Osteocyte (in vitro differentiated cells): ENCODE data around the gene ARL8B. TPM values are rescaled to one million over a fixed set of nuclear protein-coding genes. Genes with fewer than 3 reads are reported as not detected.
A peak's percentile ranks its signal among the peaks of the same experiment; 100 is the strongest.
"Not testable (repeated sequence)": the region's sequence is repeated elsewhere in the genome, so short reads cannot be mapped to it uniquely, and the experiment has no call there.

Source experiments
- DNase-seq: peaks from one replicate; pipeline ENCODE4 v3.0.0; 2021; ENCODE audit warnings: mixed read lengths; ENCODE audit not compliant: unreplicated experiment; ENCODE audit errors: extremely low spot score
- H3K27ac Mint-ChIP-seq: one replicate; pipeline ENCODE4 v1.8.0; 2021; ENCODE audit warnings: mild to moderate bottlenecking, mixed read lengths; ENCODE audit not compliant: unreplicated experiment
- H3K27me3 Mint-ChIP-seq: one replicate; pipeline ENCODE4 v1.8.0; 2021; ENCODE audit warnings: mixed read lengths; ENCODE audit not compliant: unreplicated experiment
- H3K36me3 Mint-ChIP-seq: one replicate; pipeline ENCODE4 v1.8.0; 2021; ENCODE audit warnings: mixed read lengths; ENCODE audit not compliant: unreplicated experiment
- H3K4me1 Mint-ChIP-seq: one replicate; pipeline ENCODE4 v1.8.0; 2021; ENCODE audit warnings: mixed read lengths; ENCODE audit not compliant: unreplicated experiment
- H3K4me3 Mint-ChIP-seq: one replicate; pipeline ENCODE4 v1.8.0; 2021; ENCODE audit warnings: mild to moderate bottlenecking, moderate library complexity, mixed read lengths; ENCODE audit not compliant: unreplicated experiment
- H3K9me3 Mint-ChIP-seq: one replicate; pipeline ENCODE4 v1.8.0; 2021; ENCODE audit warnings: mixed read lengths; ENCODE audit not compliant: unreplicated experiment
- CTCF ChIP-seq: fragments of 200-600 bp; sonication (generic); IDR thresholded peaks from 2 replicates; pipeline ENCODE4 v1.5.0; 2021; ENCODE audit warnings: antibody characterized with exemption, mild to moderate bottlenecking, moderate library complexity
- total RNA-seq: library from RNA; stranded (reverse); gene quantifications from 2 replicates; pipeline ENCODE4 v1.2.1, GENCODE V29; 2021

Gene ARL8B
- total RNA-seq, 1 donor from 2014 or later = 86.0 TPM

DNA sequence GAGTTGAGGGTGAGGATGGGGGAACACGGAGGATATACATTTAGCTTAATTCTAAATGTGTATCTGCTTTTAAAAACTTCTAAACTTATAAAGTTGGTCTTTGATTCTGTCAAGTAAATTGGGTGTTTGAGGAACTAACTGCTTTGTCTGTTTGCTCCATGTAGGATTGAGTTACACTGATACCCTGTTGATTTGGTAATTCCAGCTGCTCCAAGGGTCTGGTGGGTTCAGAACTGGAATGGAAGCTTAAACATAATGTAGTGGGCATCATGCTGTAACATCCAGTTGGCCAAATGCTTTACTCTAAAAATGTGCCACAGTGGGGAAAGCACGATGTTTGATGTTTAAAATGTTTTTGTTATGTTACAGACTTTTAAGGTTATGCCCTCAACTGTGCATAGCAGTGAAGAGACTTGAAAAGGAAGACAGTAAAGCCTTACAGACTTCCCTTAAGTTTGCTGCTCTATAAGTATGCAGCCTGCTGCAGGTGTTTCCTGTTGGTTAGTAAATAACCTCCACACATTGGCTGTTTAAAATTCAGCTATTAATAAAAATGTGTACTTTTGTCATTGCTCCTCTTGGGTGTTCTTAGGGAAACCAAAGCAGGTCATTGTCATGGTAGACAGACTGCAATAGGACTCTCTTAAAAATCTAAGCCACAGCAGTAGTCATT is 59.5 kb downstream of the ARL8B start:
- peaks cover 3% of the 10 kb centered on the region for H3K4me1 Mint-ChIP-seq
- no peak for TF ChIP-seq CTCF
- H3K36me3 Mint-ChIP-seq = peaks cover 43% of the 10 kb centered on the region
- no peaks in the 10 kb centered on the region for H3K27me3 Mint-ChIP-seq
- no peak overlapping the region for H3K27ac Mint-ChIP-seq
- no peak for DNase-seq
- H3K9me3 Mint-ChIP-seq = no peaks in the 10 kb centered on the region
- H3K4me3 Mint-ChIP-seq = no peak overlapping the region

- not testable (repeated sequence) for DNase-seq, H3K27me3 Mint-ChIP-seq, H3K4me3 Mint-ChIP-seq, H3K4me1 Mint-ChIP-seq, H3K27ac Mint-ChIP-seq, H3K9me3 Mint-ChIP-seq
- peaks cover 29% of the 10 kb centered on the region for H3K36me3 Mint-ChIP-seq
These were observed 61.6 kb downstream of the ARL8B start for GRCh38 chr3:5183714-5184113.

GRCh38 chr3:5184499-5184898 is 62.4 kb downstream of the ARL8B start:
- Mint-ChIP-seq H3K27me3 (no peaks in the 10 kb centered on the region), H3K9me3 (no peaks in the 10 kb centered on the region), H3K4me1 (peaks cover 15% of the 10 kb centered on the region), H3K36me3 (peaks cover 23% of the 10 kb centered on the region), H3K27ac (no peak overlapping the region), H3K4me3 (no peak overlapping the region)
- no peak for DNase-seq
- TF ChIP-seq CTCF = no peak

DNA sequence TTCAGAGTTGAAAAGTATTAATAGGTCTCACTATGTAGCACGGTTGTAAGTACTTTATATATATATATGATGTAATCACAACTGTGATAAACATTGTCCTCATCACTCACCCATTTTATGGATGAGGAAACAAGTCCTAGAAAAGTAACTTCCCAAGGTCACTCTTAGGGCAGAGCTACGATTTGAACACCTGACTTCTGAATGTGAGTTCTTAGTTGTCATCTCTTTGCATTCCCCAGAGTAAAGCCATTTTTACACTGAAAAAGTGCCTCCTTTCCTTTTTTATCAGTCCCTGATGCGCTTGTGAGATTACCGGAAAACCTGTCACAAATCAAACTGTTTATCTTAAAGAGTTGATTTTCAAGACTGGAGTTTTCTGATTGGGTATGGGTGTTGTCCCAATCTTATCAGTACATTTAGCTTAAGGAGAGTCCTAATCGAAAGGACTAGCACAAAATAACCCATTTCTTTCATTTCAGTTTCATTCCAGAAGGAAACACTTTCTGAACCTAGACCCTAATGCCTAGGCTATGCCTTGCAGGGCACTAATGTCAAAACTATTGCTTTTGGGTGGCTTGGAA is 63.1 kb downstream of the ARL8B start:
- H3K27ac Mint-ChIP-seq = no peak overlapping the region

GRCh38 chr3:5186089-5186857 is 64.2 kb downstream of the ARL8B start:
- peak overlapping the region; percentile 94 for H3K27ac Mint-ChIP-seq
- peaks cover 26% of the 10 kb centered on the region for H3K4me1 Mint-ChIP-seq
- no peaks in the 10 kb centered on the region for H3K9me3 Mint-ChIP-seq
- H3K27me3 Mint-ChIP-seq = no peaks in the 10 kb centered on the region
- H3K36me3 Mint-ChIP-seq = peaks cover 14% of the 10 kb centered on the region
- DNase-seq = no peak
- H3K4me3 Mint-ChIP-seq = peak overlapping the region; percentile 94
- TF ChIP-seq CTCF = no peak

More for the DNA sequence above, 63.1 kb downstream of the ARL8B start:
- Mint-ChIP-seq H3K9me3 (no peaks in the 10 kb centered on the region), H3K4me1 (peaks cover 21% of the 10 kb centered on the region), H3K36me3 (peaks cover 22% of the 10 kb centered on the region), H3K4me3 (no peak overlapping the region), H3K27me3 (no peaks in the 10 kb centered on the region)
- TF ChIP-seq CTCF = no peak
- no peak for DNase-seq
